ENCODE results near the gene GALR2.
"Not testable (repeated sequence)": the region's sequence is repeated elsewhere in the genome, so short reads cannot be mapped to it uniquely, and the experiment has no call there.

The GALR2 gene
- total RNA-seq = 0 reads per million in 4 experiments

GRCh38 chr17:76074390-76075363 lies at the start of gene GALR2:
TSS of gene GALR2 (plus strand) at chr17:76074781. CDS start at chr17:76074884, 103 bp downstream.
- DNase-seq = no peak

GRCh38 chr17:76025294-76025693 lies 49.3 kb upstream of the GALR2 start:
- no peak for DNase-seq

GRCh38 chr17:76026714-76027158 lies 47.8 kb upstream of the GALR2 start:
- no peak for DNase-seq

- no peak for DNase-seq
Measured at GRCh38 chr17:76027159-76027839, 47.3 kb upstream of the GALR2 start, which contains the start of gene EVPL. TSS of gene EVPL (minus strand) at chr17:76027306. CDS start at chr17:76027198, 108 bp downstream.

DNA sequence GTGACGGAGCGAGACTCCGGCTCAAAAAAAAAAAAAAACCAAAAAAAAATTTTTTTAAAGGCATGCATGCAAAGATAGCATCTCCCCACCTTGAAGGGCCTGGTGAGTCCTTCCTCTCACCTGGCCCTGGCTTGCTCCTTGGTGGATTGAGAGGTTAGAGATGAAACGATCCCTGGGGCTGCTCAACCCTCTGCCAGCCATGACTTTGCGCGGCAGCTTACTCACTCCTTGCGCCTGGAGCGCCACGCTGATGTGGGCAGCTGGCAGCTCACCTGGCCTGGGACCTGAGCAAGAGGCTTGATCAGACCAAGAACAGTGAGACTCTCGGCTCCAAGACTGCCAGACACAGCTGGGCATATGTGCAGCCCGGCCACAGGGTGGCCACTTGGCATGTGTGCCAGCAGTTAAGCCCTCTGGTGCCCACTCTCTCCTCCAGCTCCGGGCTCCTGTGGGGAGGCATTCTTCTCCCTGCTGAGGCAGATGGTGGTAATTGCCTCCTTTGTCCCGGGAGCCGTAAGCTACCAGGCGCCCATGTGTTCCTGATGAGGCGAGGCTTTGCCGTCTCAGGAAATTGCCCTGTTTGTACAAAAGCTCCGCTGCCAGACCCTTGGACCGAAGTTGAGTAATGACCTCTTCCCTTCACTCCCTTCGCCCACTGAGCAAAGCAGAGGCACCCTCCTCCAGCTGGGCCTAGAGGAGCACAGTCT lies 42.4 kb upstream of the GALR2 start:
- DNase-seq = no peak

- DNase-seq = no peak
Measured at GRCh38 chr17:76032780-76033108, 41.8 kb upstream of the GALR2 start.

DNA sequence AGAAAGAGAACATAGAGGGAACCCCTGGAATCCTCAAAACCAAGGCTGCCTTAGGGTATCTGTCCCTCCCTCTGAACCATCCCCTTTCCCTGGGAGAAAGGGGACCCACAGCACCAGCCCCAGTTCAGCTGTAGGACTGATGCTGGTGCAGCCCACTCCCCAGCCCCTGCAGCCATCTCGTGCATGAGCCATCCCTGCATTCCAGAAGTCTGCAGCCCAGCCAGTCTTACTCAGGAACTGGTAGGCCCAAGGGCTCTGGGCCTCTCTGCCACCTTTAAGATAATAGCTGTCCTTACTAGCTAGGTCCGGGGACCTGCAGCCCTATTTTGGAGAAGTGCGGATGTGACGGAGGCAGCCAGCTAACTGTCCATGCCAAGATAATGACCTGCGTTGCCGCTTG lies 41.4 kb upstream of the GALR2 start:
- no peak for DNase-seq

GRCh38 chr17:76034428-76035350 lies 39.9 kb upstream of the GALR2 start:
- DNase-seq = no peak

DNA sequence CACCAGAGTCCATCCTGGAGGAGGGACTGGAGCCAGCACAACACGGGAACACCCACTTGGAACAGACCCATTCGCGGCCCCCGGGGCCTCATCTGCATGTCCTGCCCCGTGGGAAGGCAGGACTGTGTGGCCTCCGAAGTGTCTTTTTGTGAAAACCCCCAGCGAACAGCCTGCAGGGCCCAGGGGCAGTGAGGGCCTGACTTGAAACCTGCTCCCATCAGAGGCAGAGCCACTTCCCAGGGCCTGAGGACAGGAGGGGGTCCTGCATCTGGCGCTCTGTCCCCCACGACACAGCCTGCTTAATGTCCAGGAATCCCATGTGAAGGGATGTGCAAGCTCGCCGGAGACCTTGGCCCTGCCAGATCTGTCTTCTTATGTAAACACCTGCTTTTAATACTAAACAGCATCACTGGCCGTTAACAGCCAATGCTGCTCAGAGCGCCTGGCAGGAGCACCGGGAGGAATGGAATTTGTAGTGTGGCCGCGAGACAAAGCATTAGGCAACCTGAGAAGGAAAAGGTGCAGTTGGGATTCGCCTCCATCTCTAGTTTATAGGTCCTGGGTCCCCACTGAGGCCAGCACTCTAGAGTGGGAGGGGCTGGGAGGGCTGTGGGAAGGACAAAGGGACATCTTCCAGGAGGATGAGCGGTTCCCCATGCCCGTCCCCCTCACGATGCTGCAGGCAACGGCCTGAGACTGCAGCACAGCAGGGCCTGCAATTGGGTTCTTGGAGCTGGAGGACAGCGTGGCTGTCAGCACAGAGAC lies 37.9 kb upstream of the GALR2 start:
- no peak for DNase-seq

- DNase-seq = no peak
Measured at GRCh38 chr17:76038050-76038449, 36.5 kb upstream of the GALR2 start.

DNA sequence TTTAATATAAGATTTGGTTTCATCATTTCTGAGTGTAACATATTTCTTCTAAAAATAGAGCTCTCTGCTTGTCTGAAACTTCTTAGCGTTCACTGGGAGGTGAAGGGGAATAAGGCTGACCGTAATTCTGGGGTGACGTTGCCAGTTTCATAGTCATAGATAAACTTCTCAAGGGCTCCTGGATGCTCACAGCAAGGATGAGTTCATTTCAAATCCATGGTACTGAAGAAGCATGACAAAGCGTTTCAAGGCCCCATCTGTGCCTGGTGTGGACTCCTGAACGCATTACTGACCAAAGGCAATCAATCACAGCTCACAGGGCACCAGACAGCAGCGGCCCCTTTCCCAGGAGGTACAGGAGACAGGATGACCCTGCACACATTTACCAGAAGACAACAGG lies 35.5 kb upstream of the GALR2 start:
- no peak for DNase-seq

- no peak for DNase-seq
Measured at GRCh38 chr17:76040376-76040775, 34.2 kb upstream of the GALR2 start.

- not testable (repeated sequence) for DNase-seq
Measured at GRCh38 chr17:76042868-76043267, 31.7 kb upstream of the GALR2 start.

GRCh38 chr17:76044475-76045007 lies 30.0 kb upstream of the GALR2 start:
- DNase-seq = not testable (repeated sequence)

- DNase-seq = no peak
Measured at GRCh38 chr17:76046064-76046463, 28.5 kb upstream of the GALR2 start.

DNA sequence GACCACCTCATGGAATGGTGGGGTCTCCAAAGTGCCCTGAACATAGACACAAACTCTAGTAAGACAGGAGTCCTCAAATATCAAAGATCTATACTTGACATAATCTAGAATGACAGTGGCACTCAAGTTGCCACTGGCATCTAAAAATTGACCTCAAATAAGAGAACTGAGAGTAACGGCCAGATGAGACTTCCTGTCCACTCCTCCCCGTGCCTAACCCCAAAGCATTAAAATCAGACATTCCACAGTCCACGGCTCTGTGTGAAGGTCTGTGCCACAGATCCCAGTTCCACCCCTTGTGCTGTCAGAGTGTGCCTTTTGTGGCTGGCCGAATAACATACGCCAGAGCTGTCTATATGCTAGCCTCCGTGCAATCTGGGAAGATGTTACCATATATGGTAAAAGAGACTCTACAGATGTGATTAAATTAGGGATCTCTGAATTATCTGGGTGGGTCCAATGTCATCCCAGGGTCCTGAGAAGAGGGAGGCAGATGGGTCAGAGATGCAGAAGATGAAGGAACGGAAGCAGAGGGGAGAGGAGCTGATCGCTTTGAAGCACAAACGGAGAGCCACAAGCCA lies 26.5 kb upstream of the GALR2 start:
- no peak for DNase-seq

DNA sequence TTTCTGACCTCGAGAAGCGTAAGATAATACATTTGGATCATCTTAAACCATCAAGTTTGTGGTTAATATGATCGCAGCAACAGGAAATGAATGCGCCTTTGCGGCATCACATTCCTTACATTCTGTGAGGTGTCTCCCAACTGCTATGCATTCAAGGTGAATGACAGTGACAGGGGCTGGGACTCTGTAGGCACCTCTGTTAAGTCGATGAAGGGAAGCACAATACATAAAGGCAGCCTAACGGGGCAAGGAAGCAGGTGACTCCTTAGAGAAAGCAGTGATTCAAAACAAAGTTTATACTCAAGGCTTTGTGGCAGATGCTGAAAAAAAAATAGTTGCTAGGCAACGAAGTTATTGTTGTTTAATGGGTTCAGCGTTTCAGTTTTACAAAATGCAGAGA lies 25.9 kb upstream of the GALR2 start:
- no peak for DNase-seq

DNA sequence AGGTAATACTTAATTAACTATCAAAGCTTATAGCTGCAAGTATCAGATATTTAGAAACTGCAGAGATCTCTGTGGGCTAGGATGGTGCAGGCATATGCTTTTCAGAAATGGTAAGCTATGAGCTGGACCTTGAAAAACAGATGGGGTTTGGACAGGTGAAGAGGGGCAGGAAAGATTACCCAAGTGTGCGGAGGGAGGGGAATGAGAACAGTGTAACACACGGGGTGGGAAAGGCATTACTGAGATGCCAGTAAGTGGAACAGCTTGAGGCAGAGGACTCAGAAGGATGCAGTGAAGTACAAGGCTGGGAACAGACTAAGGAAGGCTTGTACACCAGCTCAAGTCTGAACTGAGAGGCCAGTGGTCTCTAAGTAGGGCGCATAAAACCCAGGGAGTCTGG lies 25.3 kb upstream of the GALR2 start:
- no peak for DNase-seq

GRCh38 chr17:76049836-76050537 lies 24.6 kb upstream of the GALR2 start:
- no peak for DNase-seq
